ENCODE results near the gene DPM3. TPM values are rescaled to one million over a fixed set of nuclear protein-coding genes. Genes with fewer than 3 reads are reported as not detected.
A peak's percentile ranks its signal among the peaks of the same experiment; 100 is the strongest.
"Not testable (repeated sequence)": the region's sequence is repeated elsewhere in the genome, so short reads cannot be mapped to it uniquely, and the experiment has no call there.

The DPM3 gene
- total RNA-seq, 1 experiment from 2014 or later = 22.2 TPM

DNA sequence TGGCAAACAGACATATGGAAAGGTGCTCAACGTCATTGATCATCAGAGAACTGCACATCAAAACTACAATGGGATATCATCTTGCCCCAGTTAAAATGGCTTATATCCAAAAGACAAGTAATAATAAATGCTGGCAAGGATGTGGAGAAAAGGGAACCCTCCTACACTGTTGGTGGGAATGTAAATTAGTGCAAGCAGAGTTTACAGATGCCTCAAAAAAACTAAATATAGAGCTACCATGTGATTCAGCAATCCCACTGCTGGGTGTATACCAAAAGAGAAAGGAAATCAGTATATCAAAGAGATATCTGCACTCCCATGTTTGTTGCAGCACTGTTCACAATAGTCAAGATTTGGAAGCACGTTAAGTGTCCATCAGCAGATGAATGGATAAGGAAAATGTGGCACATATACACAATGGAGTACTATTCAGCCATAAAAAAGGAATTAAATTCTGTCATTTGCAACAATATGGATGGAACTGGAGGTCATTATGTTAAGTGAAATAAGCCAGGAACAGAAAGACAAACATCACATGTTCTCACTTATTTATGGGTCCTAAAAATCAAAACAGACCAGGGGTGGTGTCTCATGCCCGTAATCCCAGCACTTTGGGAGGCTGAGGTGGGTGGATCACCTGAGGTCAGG is 15.8 kb upstream of the DPM3 start:
- not testable (repeated sequence) for H3K9me3 ChIP-seq (ENCODE audit: low read length); H4K20me1 ChIP-seq (ENCODE audit: insufficient read depth, low read depth, low read length); H3K36me3 ChIP-seq (ENCODE audit: insufficient read depth, low read length); H3K9me2 ChIP-seq (replicated peaks; ENCODE audit: insufficient read depth, low read length); H3K79me2 ChIP-seq (ENCODE audit: low read length); H3K4me3 ChIP-seq (ENCODE audit: low read length); H3K27ac ChIP-seq (ENCODE audit: low read length); H3K27me3 ChIP-seq (ENCODE audit: low read length); H2AFZ ChIP-seq (ENCODE audit: low read length); H3K4me2 ChIP-seq (ENCODE audit: low read depth, low read length, poor library complexity, severe bottlenecking); DNase-seq; H3K9ac ChIP-seq (ENCODE audit: low read length)
- peaks cover 12% of the 10 kb centered on the region for H3K4me1 ChIP-seq (ENCODE audit: low read length)

DNA sequence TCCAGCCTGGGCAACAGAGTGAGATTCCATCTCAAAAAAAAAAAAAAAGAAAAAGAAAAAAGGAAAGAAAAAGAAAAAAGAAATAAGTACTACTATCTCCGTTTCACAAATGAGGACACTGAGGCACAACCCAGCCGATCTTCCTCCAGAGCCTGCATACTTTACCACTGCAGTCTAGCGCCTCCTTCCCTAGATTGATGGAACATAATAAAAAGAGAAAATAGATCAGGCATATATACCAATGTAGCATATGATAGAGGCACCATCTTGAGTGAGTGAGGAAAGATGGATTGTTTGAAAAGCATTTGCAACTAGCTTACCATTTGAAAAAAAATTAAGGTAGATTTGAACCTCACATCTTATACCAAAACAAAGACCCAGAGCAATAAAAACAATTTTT is 5.2 kb upstream of the DPM3 start:
- Histone ChIP-seq H3K4me3 (ENCODE audit: low read length) (no peak overlapping the region), H2AFZ (ENCODE audit: low read length) (no peak overlapping the region), H3K9me2 (replicated peaks; ENCODE audit: insufficient read depth, low read length) (no peaks in the 10 kb centered on the region), H4K20me1 (ENCODE audit: insufficient read depth, low read depth, low read length) (no peaks in the 10 kb centered on the region), H3K4me1 (ENCODE audit: low read length) (peaks cover 2% of the 10 kb centered on the region), H3K79me2 (ENCODE audit: low read length) (no peaks in the 10 kb centered on the region), H3K4me2 (ENCODE audit: low read depth, low read length, poor library complexity, severe bottlenecking) (no peak overlapping the region), H3K9ac (ENCODE audit: low read length) (no peak overlapping the region), H3K27me3 (ENCODE audit: low read length) (no peaks in the 10 kb centered on the region), H3K9me3 (ENCODE audit: low read length) (no peaks in the 10 kb centered on the region), H3K27ac (ENCODE audit: low read length) (no peak overlapping the region), H3K36me3 (ENCODE audit: insufficient read depth, low read length) (no peaks in the 10 kb centered on the region)
- DNase-seq = no peak

DNA sequence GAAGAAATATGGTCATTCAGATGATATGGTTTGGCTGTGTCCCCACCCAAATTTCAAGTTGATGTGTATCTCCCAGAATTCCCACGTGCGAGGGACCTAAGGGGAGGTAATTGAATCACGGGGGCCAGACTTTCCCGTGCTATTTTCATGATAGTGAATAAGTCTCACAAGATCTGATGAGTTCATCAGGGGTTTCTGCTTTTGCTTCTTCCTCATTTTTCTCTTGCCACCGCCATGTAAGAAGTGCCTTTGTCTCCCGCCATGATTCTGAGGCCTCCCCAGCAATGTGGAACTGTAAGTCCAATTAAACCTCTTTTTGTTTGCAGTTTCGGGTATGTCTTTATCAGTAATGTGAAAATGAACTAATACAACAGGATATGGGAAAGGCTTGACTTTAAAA is 1.4 kb upstream of the DPM3 start:
- no peaks in the 10 kb centered on the region for H4K20me1 ChIP-seq (ENCODE audit: insufficient read depth, low read depth, low read length)
- no peak overlapping the region for H3K4me2 ChIP-seq (ENCODE audit: low read depth, low read length, poor library complexity, severe bottlenecking)
- no peak overlapping the region for H3K4me3 ChIP-seq (ENCODE audit: low read length)
- H3K9me2 ChIP-seq (replicated peaks; ENCODE audit: insufficient read depth, low read length) = no peaks in the 10 kb centered on the region
- no peak overlapping the region for H3K27ac ChIP-seq (ENCODE audit: low read length)
- peaks cover 4% of the 10 kb centered on the region; the same call in 1 of the 2 replicates for H3K36me3 ChIP-seq (ENCODE audit: insufficient read depth, low read length)
- H2AFZ ChIP-seq (ENCODE audit: low read length) = no peak overlapping the region
- peaks cover 30% of the 10 kb centered on the region for H3K4me1 ChIP-seq (ENCODE audit: low read length)
- no peak for DNase-seq
- no peaks in the 10 kb centered on the region for H3K9me3 ChIP-seq (ENCODE audit: low read length)
- H3K9ac ChIP-seq (ENCODE audit: low read length) = no peak overlapping the region
- peaks cover 29% of the 10 kb centered on the region for H3K79me2 ChIP-seq (ENCODE audit: low read length)
- no peaks in the 10 kb centered on the region for H3K27me3 ChIP-seq (ENCODE audit: low read length)

DNA sequence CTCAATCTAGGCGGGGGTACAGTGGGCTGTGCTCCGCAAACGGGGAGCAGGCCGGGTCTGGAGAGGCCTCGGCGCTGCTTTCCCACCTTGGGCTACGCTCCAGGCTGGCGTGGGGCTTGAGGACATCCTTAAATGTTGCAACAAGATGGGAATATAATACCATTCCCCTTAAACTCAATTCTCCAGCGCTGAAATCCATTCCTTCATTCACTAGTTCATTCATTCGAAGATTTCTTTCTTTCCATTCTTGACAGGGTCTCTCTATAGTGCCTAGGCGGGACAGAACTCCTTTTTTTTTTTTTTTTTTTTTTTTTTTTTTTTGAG is 261 bp upstream of the DPM3 start:
- no peaks in the 10 kb centered on the region for H3K9me2 ChIP-seq (replicated peaks; ENCODE audit: insufficient read depth, low read length)
- peaks cover 4% of the 10 kb centered on the region; the same call in 1 of the 2 replicates for H3K36me3 ChIP-seq (ENCODE audit: insufficient read depth, low read length)
- peak overlapping the region; percentile 77 for H3K4me2 ChIP-seq (ENCODE audit: low read depth, low read length, poor library complexity, severe bottlenecking)
- no peak for DNase-seq
- peaks cover 29% of the 10 kb centered on the region for H3K79me2 ChIP-seq (ENCODE audit: low read length)
- H4K20me1 ChIP-seq (ENCODE audit: insufficient read depth, low read depth, low read length) = no peaks in the 10 kb centered on the region
- no peaks in the 10 kb centered on the region for H3K9me3 ChIP-seq (ENCODE audit: low read length)
- peak overlapping the region; percentile 99 for H2AFZ ChIP-seq (ENCODE audit: low read length)
- H3K9ac ChIP-seq (ENCODE audit: low read length) = peak overlapping the region; percentile 76
- no peak overlapping the region for H3K27ac ChIP-seq (ENCODE audit: low read length)
- H3K4me3 ChIP-seq (ENCODE audit: low read length) = peak overlapping the region; percentile 95
- H3K4me1 ChIP-seq (ENCODE audit: low read length) = peaks cover 31% of the 10 kb centered on the region
- no peaks in the 10 kb centered on the region for H3K27me3 ChIP-seq (ENCODE audit: low read length)

DNA sequence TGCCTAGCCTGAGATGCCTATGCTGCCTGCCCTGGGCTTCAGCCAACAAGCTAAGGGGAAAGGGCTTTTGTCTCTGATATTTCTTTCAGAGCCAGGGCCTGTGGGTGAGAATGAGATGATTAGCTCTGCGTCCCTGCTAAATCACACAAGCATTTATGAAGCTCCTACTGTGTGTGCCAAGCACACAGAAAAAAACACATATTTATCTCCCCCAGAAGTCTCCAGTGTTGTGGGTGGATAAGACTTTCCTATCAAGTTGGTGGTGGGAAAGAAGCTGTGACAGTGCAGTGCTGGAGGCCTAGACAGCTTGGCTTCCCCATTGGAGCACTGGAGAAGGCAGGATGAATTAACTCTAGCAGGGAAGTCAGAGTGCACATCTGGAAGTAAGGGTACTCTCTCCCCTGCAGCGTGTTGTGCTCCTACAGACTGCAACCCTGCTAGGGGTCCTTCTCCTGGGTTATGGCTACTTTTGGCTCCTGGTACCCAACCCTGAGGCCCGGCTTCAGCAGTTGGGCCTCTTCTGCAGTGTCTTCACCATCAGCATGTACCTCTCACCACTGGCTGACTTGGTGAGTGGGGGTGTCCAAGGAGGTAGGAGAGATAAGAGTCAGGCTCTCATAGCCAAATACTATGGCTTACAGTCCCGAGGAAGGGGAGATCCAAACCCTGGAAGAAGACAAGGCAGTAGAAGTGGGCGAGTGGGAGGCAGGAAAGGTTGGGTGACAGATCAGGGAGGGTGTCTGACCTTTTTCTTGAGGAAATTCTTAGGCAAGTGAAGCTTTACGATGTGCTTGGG is 3.0 kb downstream of the DPM3 start:
- DNase-seq = no peak
- Histone ChIP-seq H3K4me3 (ENCODE audit: low read length) (peak overlapping the region; percentile 73), H3K9me2 (replicated peaks; ENCODE audit: insufficient read depth, low read length) (no peaks in the 10 kb centered on the region), H3K27me3 (ENCODE audit: low read length) (no peaks in the 10 kb centered on the region), H3K79me2 (ENCODE audit: low read length) (peaks cover 29% of the 10 kb centered on the region), H3K36me3 (ENCODE audit: insufficient read depth, low read length) (peaks cover 4% of the 10 kb centered on the region; the same call in 1 of the 2 replicates), H3K4me1 (ENCODE audit: low read length) (peaks cover 39% of the 10 kb centered on the region), H2AFZ (ENCODE audit: low read length) (no peak overlapping the region), H3K9me3 (ENCODE audit: low read length) (no peaks in the 10 kb centered on the region), H3K9ac (ENCODE audit: low read length) (peak overlapping the region; percentile 84), H3K27ac (ENCODE audit: low read length) (peak overlapping the region; percentile 80), H4K20me1 (ENCODE audit: insufficient read depth, low read depth, low read length) (no peaks in the 10 kb centered on the region), H3K4me2 (ENCODE audit: low read depth, low read length, poor library complexity, severe bottlenecking) (peak overlapping the region; percentile 77)

DNA sequence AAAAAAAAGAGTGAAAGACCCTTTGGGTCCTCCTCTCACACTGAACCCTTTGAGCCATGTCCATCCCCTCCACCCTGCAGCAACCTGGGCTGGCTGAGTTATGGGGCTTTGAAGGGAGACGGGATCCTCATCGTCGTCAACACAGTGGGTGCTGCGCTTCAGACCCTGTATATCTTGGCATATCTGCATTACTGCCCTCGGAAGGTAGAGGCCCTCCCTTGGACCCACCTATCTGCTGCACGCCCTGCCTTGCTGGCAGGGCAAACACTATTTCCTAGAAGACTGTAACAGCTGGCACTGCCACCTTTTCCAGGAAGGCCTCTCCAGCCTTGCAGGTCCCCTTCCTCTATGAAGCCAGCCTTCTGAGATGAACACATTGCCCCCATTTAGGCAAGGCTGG is 3.6 kb downstream of the DPM3 start:
- Histone ChIP-seq H3K4me2 (ENCODE audit: low read depth, low read length, poor library complexity, severe bottlenecking) (peak overlapping the region; percentile 77), H3K9ac (ENCODE audit: low read length) (peak overlapping the region; percentile 84), H3K9me3 (ENCODE audit: low read length) (no peaks in the 10 kb centered on the region), H4K20me1 (ENCODE audit: insufficient read depth, low read depth, low read length) (no peaks in the 10 kb centered on the region), H3K79me2 (ENCODE audit: low read length) (peaks cover 29% of the 10 kb centered on the region), H2AFZ (ENCODE audit: low read length) (no peak overlapping the region), H3K27ac (ENCODE audit: low read length) (peak overlapping the region; percentile 80), H3K4me1 (ENCODE audit: low read length) (peaks cover 39% of the 10 kb centered on the region), H3K36me3 (ENCODE audit: insufficient read depth, low read length) (peaks cover 4% of the 10 kb centered on the region; the same call in 1 of the 2 replicates), H3K27me3 (ENCODE audit: low read length) (no peaks in the 10 kb centered on the region), H3K4me3 (ENCODE audit: low read length) (peak overlapping the region; percentile 73), H3K9me2 (replicated peaks; ENCODE audit: insufficient read depth, low read length) (no peaks in the 10 kb centered on the region)
- DNase-seq = peak; percentile 63

DNA sequence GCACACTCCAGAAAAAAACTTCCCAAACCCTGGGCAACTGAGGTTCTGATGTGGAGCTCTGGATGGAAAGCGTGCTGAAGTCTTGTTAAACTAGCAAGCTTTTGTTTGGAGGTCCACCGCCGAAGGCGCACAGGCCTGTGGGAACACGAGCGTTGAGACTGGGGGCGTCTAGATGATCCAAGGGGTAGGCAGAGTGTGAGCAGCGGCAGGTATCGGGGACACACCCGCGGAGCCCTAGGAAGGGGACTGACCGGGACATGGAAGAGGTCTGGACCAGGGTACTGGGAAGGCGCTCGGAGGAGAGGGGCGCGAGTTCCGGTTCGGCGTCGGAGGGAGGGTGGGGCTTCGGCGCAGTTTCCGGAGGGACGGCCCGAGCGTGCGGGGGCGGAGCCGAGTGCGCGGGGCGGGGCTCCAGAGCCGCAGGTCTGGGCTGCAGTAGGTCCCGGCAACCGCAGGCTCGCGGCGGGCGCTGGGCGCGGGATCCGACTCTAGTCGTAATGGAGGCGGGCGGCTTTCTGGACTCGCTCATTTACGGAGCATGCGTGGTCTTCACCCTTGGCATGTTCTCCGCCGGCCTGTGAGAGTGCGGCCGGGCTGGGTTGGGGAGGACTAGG is 4.8 kb downstream of the DPM3 start, which contains the start of gene SLC50A1:
Gene SLC50A1, plus strand, starts transcription at position 438 of the 614 bp plus-strand sequence. Its CDS starts 60 bp downstream, at position 498.
- Histone ChIP-seq H3K4me2 (ENCODE audit: low read depth, low read length, poor library complexity, severe bottlenecking) (peak within 1 kb of the TSS; percentile 77), H3K9me3 (ENCODE audit: low read length) (no peaks in the 10 kb centered on the region), H3K9me2 (replicated peaks; ENCODE audit: insufficient read depth, low read length) (no peaks in the 10 kb centered on the region), H2AFZ (ENCODE audit: low read length) (peak within 1 kb of the TSS; percentile 67; the same call in 1 of the 2 replicates), H3K4me3 (ENCODE audit: low read length) (peak within 1 kb of the TSS; percentile 73), H3K79me2 (ENCODE audit: low read length) (peaks cover 29% of the 10 kb centered on the region), H3K27me3 (ENCODE audit: low read length) (no peaks in the 10 kb centered on the region), H4K20me1 (ENCODE audit: insufficient read depth, low read depth, low read length) (no peaks in the 10 kb centered on the region), H3K36me3 (ENCODE audit: insufficient read depth, low read length) (peaks cover 4% of the 10 kb centered on the region; the same call in 1 of the 2 replicates), H3K4me1 (ENCODE audit: low read length) (peaks cover 37% of the 10 kb centered on the region), H3K9ac (ENCODE audit: low read length) (peak within 1 kb of the TSS; percentile 84), H3K27ac (ENCODE audit: low read length) (peak within 1 kb of the TSS; percentile 80)
- DNase-seq = peak; percentile 98

DNA sequence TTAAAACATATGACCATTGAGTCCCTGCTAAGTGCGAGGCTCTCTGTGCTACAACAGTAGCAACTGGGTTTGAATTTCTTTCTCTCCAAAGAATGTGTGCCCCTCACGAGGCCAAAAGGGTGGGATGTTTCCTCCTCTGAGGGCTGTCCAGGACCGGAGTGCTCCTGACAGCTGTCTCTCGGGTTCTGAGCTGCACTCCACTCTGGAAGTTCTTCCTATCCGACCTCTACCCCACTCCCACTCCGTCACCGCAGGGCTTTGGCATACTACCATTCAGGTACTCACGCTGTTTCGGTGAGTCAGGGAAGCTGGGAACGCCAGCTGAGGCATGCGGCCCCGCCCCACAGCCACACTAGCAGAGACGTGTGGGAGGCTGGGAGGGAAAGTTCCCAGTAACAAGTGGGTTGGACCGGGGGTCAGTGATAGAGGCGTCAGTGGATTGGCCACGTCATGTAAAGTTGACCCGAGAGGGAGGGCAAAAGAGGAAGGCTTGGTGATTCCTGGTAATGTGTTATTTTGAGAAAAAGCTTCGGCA is 5.4 kb downstream of the DPM3 start:
- Histone ChIP-seq H3K9me2 (replicated peaks; ENCODE audit: insufficient read depth, low read length) (no peaks in the 10 kb centered on the region), H3K27ac (ENCODE audit: low read length) (peak overlapping the region; percentile 10; the same call in 1 of the 2 replicates), H3K4me3 (ENCODE audit: low read length) (peak overlapping the region; percentile 73), H3K79me2 (ENCODE audit: low read length) (peaks cover 26% of the 10 kb centered on the region), H3K4me2 (ENCODE audit: low read depth, low read length, poor library complexity, severe bottlenecking) (peak overlapping the region; percentile 77), H3K9me3 (ENCODE audit: low read length) (no peaks in the 10 kb centered on the region), H3K9ac (ENCODE audit: low read length) (peak overlapping the region; percentile 84), H3K4me1 (ENCODE audit: low read length) (peaks cover 36% of the 10 kb centered on the region), H3K27me3 (ENCODE audit: low read length) (no peaks in the 10 kb centered on the region), H2AFZ (ENCODE audit: low read length) (0 out of 2 replicates have a peak overlapping the region, but pooled peaks have one; percentile 33), H4K20me1 (ENCODE audit: insufficient read depth, low read depth, low read length) (no peaks in the 10 kb centered on the region), H3K36me3 (ENCODE audit: insufficient read depth, low read length) (peaks cover 4% of the 10 kb centered on the region; the same call in 1 of the 2 replicates)
- peak; percentile 66 for DNase-seq
